AG04450 (cell line): Measurements from ENCODE around the gene BUD13. TPM values are rescaled to one million over a fixed set of nuclear protein-coding genes. Genes with fewer than 3 reads are reported as not detected.
A peak's percentile ranks its signal among the peaks of the same experiment; 100 is the strongest.
"Not testable (repeated sequence)": the region's sequence is repeated elsewhere in the genome, so short reads cannot be mapped to it uniquely, and the experiment has no call there.

ENCODE experiments used
- CTCF ChIA-PET: fragments of 300-600, 350-600 bp; formaldehyde crosslinking; extraction: SDS; loops from one replicate; lab custom pipeline; 2022; ENCODE audit warnings: antibody characterized with exemption, inconsistent platforms; lab: Charles Lee
- POLR2A ChIA-PET: fragments of 350-600 bp; formaldehyde crosslinking; extraction: SDS; loops from one replicate; lab custom pipeline; 2021; ENCODE audit warnings: antibody characterized with exemption, inconsistent platforms; lab: Yijun Ruan, JAX
- DNase-seq: peaks from one replicate; pipeline ENCODE4 v3.0.0-alpha.2; 2011; ENCODE audit warnings: low read depth, low spot score
- H3K27ac ChIP-seq: one replicate; pipeline ENCODE4 v1.5.1; 2012; ENCODE audit warnings: low read depth, low read length, control low read depth
- H3K27me3 ChIP-seq: one replicate; pipeline ENCODE4 v1.6.0; 2012; ENCODE audit warnings: low read length; ENCODE audit not compliant: control insufficient read depth, insufficient read depth
- H3K4me3 ChIP-seq: 2 replicates; pipeline ENCODE4 v1.5.1; 2011; ENCODE audit warnings: mild to moderate bottlenecking, low read depth, low read length, control low read depth
- H3K9me3 ChIP-seq: 2 replicates; pipeline ENCODE4 v1.5.1; 2012; ENCODE audit warnings: low read length; ENCODE audit not compliant: control insufficient read depth, insufficient read depth
- polyA plus RNA-seq: library from polyadenylated mRNA; depleted of rRNA; stranded (reverse); fragments of >200 nt; gene quantifications from 2 replicates; pipeline ENCODE4 v1.2.3, GENCODE V29; 2011
- TF ChIP-seq, protein P1 (sequence below): IDR thresholded peaks from 2 replicates; pipeline ENCODE4 v1.5.1; 2011; ENCODE audit warnings: low read depth, low read length, control low read depth, inconsistent platforms

Gene BUD13
- polyA plus RNA-seq, 1 experiment = 12.3 TPM

DNA sequence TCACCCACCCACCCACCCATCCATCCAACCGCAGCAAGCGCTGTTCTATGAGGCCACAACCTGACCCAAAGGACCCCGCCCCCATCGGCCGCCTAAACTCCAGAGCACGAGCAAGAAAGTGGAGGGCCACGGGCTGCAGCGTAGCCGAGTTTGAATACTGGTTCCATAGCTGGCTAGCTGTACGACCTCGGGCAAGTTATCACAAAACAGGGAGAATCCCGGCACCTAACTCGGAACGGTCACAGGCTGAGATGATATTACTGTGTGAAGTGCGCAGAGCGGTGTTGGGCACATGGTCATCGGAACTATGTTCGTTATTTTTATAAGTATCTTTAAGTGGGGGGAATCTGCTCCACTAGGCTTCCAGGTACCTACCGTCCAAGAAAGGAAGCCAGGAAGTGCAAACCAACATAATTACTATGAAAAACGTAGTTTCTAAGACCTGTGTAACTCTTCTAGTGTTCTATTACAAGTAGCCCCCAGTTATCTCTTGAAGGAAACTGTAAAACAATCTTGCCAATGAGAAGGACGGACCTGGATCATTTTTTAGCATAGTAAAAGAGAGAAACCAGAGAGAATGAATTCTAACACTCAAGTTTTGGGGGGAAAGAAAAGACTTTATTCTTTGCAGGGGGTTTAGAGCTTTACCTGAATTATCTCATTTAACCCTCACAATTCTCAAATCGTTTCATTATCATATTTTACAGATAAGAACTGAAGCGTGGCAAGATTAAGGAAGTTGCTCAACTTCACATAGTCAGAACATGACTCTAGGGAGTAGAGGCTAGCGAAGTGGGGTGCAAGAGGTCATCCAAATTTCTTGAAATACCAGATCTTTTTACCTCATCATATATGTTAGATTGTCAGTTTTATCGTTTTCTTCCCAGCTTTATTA lies 663 bp upstream of the BUD13 start:
- ChIA-PET POLR2A (interaction anchor here (0.6 to 1.9 kb wide), 3 partner anchors 10 to 31 kb away, joined by 3 to 11 read pairs (median 6); partner anchors contain the start of gene ZPR1), CTCF (interaction anchor here (0.9 to 1.5 kb wide), 2 partner anchors 11 to 17 kb away, joined by 4 to 9 read pairs; partner anchors contain the start of gene APOA5)
- DNase-seq = no peak
- Histone ChIP-seq H3K4me3 (peak overlapping the region; percentile 89), H3K27me3 (no peaks in the 10 kb centered on the region), H3K9me3 (no peaks in the 10 kb centered on the region; the same call in 1 of the 2 replicates), H3K27ac (peak overlapping the region; percentile 61)
- TF ChIP-seq, protein P1, sequence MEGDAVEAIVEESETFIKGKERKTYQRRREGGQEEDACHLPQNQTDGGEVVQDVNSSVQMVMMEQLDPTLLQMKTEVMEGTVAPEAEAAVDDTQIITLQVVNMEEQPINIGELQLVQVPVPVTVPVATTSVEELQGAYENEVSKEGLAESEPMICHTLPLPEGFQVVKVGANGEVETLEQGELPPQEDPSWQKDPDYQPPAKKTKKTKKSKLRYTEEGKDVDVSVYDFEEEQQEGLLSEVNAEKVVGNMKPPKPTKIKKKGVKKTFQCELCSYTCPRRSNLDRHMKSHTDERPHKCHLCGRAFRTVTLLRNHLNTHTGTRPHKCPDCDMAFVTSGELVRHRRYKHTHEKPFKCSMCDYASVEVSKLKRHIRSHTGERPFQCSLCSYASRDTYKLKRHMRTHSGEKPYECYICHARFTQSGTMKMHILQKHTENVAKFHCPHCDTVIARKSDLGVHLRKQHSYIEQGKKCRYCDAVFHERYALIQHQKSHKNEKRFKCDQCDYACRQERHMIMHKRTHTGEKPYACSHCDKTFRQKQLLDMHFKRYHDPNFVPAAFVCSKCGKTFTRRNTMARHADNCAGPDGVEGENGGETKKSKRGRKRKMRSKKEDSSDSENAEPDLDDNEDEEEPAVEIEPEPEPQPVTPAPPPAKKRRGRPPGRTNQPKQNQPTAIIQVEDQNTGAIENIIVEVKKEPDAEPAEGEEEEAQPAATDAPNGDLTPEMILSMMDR = no peak

DNA sequence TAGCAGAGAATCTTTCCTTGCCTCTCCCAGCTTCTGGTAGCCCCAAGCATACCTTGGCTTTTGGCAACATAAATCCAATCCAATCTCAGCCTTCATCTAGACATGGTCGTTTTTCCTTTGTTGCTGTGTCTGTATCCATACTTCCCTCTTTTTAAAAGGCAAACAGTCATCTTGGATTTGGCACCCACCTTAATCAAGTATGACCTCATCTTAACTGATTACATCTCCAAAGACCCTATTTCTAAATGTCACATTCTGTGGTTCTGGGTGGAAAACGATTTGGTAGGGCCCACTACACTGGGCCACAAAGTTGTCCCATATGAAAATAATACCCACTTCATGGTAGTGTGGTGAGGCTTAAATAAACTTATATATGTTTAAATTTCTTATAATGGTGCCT lies 852 bp downstream of the BUD13 start:
- no peaks in the 10 kb centered on the region for H3K27me3 ChIP-seq
- H3K4me3 ChIP-seq = peak overlapping the region; percentile 89
- H3K27ac ChIP-seq = no peak overlapping the region
- TF ChIP-seq, protein P1 = no peak
- DNase-seq = no peak
- POLR2A ChIA-PET = interaction anchor here (1.9 kb wide), 1 partner anchor 16 kb away, joined by 11 read pairs; the partner anchor contains the start of gene ZPR1
- no peaks in the 10 kb centered on the region; the same call in 1 of the 2 replicates for H3K9me3 ChIP-seq
- CTCF ChIA-PET = interaction anchor here (0.7 to 1.3 kb wide), 2 partner anchors 19 to 29 kb away, joined by 4 to 6 read pairs; partner anchors contain the start of gene APOA5

DNA sequence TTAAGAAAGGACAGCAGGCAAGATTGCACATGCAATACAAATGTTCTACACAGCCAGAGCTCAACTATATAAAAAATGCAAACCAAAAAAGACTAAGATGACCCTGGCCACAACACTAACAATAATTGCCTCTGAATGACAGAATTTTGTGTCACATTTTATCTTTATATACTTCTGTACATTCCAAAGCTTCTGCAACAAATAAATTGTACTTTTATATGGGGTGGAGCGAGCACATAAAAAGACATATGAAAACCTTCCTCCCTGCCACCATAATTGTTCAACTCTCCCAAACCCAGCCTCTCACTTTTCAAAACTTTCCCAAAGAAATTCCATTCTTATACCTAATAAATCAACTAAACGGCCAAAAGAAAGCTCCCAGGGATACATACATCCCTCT lies 10.7 kb downstream of the BUD13 start:
- POLR2A ChIA-PET = interaction anchor here (0.6 kb wide), 1 partner anchor 468 kb away, joined by 7 read pairs; no protein-coding TSS in a partner anchor
- Histone ChIP-seq H3K4me3 (no peak overlapping the region), H3K9me3 (no peaks in the 10 kb centered on the region), H3K27me3 (no peaks in the 10 kb centered on the region), H3K27ac (no peak overlapping the region)
- TF ChIP-seq, protein P1 = no peak
- CTCF ChIA-PET = interaction anchor here (0.5 kb wide), 1 partner anchor 377 kb away, joined by 6 read pairs; no protein-coding TSS in a partner anchor
- DNase-seq = no peak

DNA sequence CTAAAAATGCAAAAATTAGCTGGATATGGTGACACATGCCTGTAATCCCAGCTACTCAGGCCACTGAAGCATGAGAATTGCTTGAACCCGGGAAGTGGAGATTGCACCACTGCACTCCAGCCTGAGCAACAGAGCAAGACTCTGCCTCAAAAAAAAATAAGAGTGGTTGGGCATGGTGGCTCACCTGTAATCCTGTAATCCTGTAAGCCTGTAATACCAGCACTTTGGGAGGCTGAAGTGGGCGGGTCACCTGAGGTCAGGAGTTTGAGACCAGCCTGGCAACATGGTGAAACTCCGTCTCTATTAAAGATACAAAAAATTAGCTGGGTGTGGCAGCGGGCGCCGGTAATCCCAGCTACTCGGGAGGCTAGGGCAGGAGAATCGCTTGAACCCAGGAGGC lies 16.7 kb downstream of the BUD13 start:
- H3K27me3 ChIP-seq, DNase-seq, POLR2A ChIA-PET, H3K9me3 ChIP-seq, H3K4me3 ChIP-seq, H3K27ac ChIP-seq: not testable (repeated sequence)
- CTCF ChIA-PET = interaction anchor here (1.2 to 3.2 kb wide), 2 partner anchors 13 to 30 kb away, joined by 3 to 25 read pairs; no protein-coding TSS in a partner anchor

DNA sequence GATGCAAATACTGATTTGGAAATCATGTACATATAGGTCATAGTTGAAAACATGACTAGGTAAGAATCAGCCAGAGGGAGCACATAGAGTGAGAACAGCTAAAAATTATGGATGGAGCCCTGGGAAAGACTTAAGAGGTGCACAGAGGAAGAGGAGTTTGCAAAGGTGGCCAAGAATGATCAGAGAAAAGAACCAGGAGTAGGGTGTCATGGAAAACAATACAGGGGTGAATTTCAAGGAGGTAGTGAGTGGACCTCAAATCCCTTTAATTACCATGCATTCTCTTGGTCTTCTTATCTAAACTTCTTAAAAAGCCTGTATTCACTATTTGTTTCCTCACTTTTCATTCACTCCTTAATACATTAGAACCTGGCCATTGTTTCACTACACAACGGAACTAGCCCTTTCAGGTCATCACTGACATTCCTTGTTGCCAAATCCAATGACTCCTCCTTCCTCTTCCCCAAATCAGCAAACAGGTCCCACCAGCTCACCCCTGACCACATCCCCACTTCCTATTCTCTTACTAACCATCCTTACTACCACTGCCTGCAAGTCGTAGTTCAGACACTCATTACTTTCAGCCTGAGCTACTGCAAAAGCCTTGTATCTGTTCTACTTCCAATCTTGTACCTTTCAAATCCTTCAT lies 22.6 kb downstream of the BUD13 start:
- no peak for DNase-seq
- no peak overlapping the region for H3K27ac ChIP-seq
- ChIA-PET POLR2A (no interaction called here), CTCF (interaction anchor here (0.9 to 2.4 kb wide), 3 partner anchors 7 to 17 kb away, joined by 3 to 14 read pairs (median 4); no protein-coding TSS in a partner anchor)
- TF ChIP-seq, protein P1 = no peak
- no peaks in the 10 kb centered on the region for H3K9me3 ChIP-seq
- no peak overlapping the region for H3K4me3 ChIP-seq
- H3K27me3 ChIP-seq = no peaks in the 10 kb centered on the region
